Jurkat, Clone E6-1 (cell line): ENCODE measurements around the gene PIGM.

Experiments
- DNase-seq: peaks from one replicate; pipeline ENCODE4 v3.0.0-alpha.2; 2011; ENCODE audit warnings: low read depth, low spot score
- H3K4me3 ChIP-seq: 2 replicates; pipeline ENCODE4 v1.5.1; 2011; ENCODE audit warnings: mild to moderate bottlenecking, low read length, control low read depth, moderate library complexity

PIGM gene

GRCh38 chr1:159996653-159997052 lies 35.1 kb downstream of the PIGM start:
- DNase-seq, result no peak

GRCh38 chr1:159994896-159995295 lies 36.9 kb downstream of the PIGM start:
- H3K4me3 ChIP-seq, result no peak overlapping the region
- no peak for DNase-seq

More at GRCh38 chr1:159996653-159997052, 35.1 kb downstream of the PIGM start:
- H3K4me3 ChIP-seq, result no peak overlapping the region

GRCh38 chr1:159993911-159994310 lies 37.9 kb downstream of the PIGM start:
- no peak overlapping the region for H3K4me3 ChIP-seq

DNA sequence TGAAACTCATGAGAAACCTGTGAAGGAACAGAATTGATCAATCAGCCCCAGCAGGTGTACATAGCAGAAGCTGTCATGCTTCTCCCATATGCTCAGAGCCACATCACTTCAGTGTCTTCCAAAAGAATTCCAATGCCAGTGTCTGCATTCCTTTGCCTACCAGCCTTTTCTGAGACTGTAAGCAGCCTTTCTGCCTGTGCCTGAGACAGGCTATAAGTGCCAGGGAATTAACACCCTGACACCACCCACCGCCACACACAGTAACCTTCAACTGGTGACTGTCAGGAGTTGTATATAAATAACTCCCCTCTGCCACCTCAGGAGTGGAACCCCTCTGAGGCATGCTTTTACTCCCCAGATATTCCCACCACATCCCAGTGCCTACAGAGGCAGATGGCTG lies 39.6 kb downstream of the PIGM start:
- no peak for DNase-seq
- H3K4me3 ChIP-seq, result no peak overlapping the region

More at GRCh38 chr1:159993911-159994310, 37.9 kb downstream of the PIGM start:
- DNase-seq, result no peak

- no peak overlapping the region for H3K4me3 ChIP-seq
- peak; percentile 35 for DNase-seq
These were observed 40.3 kb downstream of the PIGM start for GRCh38 chr1:159991513-159991912.

DNA sequence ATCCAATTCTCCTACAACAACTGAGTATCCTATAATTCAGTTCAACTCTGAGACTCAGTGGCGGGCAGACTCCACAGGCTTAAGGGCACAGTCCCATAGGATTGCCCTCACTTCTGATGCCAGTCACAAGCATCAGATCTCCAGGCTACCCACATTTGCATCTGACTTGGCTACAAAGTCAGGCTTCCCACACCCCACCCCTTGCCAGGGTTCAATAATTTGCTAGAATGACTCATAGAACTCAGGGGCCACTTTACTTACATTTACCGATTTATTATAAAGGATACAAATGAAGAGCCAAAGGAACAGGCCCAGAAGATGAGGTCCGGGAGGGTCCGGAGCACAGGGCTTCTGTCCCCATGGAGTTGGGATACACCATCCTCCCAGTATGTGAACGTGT lies 41.8 kb downstream of the PIGM start:
- no peak for DNase-seq
- H3K4me3 ChIP-seq, result no peak overlapping the region

DNA sequence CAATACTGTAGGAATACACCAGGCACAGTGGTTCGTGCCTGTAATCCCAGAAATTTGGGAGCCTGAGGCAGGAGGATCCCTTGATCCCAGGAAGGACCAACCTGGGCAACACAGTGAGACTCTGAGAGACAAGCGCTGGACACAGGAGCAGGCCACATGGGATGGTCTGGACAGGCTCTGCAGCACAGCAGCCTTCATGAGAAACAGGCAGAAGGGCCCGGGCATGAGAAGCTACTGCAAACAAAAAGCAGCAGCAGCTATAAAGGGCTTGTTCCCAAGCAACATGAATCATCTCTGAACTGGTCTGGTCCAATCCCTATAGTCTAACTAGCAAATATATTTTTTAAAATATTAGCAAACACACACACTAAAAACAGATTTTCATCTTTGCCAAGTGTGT lies 42.2 kb downstream of the PIGM start:
- no peak for DNase-seq
- H3K4me3 ChIP-seq, result no peak overlapping the region

DNA sequence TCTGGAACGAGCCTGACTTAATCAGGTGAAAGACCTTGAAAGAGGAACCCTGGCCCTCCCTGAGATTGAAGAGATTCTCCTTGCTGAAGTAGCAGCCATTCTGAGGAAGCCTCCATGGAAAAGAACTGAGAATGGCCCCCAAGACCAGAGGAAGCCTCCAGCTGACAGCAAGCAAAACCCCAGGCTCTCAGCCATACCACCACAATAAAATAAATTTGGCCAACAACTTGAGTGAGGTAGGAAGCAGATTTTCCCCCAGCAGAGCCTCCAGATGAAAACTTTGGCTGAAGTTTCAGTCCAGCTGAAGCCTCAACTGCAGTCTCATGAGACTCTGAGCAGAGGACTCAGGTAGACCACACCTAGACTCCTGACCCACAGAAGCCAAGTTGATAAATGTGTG lies 43.8 kb downstream of the PIGM start:
- no peak for DNase-seq
- H3K4me3 ChIP-seq, result no peak overlapping the region

GRCh38 chr1:159987186-159987585 lies 44.6 kb downstream of the PIGM start:
- H3K4me3 ChIP-seq, result no peak overlapping the region
- DNase-seq, result no peak

DNA sequence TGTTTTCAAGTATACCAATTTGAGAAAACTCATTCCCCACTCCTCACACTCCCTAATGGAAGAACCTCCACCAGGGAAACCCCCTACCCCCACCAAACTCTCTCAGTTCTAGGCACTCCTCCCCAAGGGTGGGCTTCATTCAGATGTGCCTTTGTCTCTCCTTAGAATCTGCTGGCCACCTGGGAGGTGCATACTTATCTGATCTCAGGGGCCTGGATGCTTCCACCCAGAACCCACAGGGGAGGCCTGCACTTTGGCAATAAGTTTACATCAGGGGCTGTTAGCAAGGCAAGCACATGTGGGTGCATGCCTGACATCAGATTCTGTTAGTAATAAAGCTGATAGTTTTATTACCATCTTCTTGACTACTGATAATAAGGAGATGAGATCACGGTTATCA lies 45.3 kb downstream of the PIGM start:
- DNase-seq, result no peak
- no peak overlapping the region for H3K4me3 ChIP-seq

GRCh38 chr1:159986093-159986492 lies 45.7 kb downstream of the PIGM start:
- no peak overlapping the region for H3K4me3 ChIP-seq
- DNase-seq, result no peak

- no peak overlapping the region for H3K4me3 ChIP-seq
- no peak for DNase-seq
These were observed 46.3 kb downstream of the PIGM start for GRCh38 chr1:159985473-159985872.

DNA sequence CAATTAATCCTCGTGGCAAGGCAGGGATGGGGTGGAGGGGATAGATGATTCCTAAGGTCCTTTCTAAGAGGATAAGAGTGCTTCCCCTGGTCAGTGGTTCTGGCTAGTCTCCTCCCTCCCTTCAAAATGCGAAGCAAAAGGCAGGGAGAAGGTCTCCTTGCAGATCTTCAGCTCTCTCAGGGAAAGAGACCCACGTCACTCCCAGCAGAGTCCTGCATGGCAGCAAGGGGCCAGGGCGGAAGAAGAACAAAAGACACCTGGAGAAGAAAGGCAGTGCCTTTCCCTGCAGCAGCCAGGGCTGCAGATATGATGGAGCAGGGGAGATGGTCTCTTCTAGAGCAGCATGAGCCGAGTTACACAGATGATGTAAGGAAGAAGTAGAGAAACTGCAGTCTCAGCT lies 48.1 kb downstream of the PIGM start:
- no peak for DNase-seq
- no peak overlapping the region for H3K4me3 ChIP-seq

- DNase-seq, result no peak
- no peak overlapping the region for H3K4me3 ChIP-seq
These were observed 49.5 kb downstream of the PIGM start for GRCh38 chr1:159982280-159982679.

DNA sequence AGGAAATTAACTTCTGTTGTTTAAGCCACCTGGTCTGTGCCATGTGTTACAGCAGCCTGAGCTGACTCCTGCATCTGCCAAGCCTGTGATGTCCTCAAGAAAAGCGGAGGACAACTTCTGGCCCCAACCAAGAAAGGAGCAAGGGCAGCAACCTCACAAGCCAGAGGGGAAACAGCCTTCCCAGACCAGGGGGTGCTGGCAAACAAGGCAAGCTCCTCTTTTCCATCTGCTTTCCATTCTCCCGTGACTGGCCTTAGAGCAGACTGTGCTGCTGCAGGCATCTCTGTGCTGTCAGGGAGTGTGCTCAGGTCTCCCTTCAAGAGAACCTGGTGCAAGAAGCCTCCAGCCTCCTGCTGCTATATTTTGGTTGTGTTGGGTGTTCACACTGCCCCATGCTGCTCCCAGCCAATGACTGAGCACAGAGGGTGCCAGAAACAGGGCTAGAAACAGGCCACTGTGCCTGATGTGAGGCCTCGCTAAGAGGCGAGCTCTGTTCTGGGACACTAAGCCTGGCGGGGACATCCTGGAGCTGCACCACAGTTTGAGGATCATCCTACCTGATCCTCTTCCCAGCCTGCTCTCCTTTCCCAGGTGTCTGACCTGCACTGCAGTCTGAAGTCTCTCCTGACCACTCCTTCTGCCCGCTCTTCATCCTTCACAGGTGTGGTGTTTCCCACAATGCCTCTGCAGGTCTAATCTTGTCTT lies 50.3 kb downstream of the PIGM start:
- DNase-seq, result no peak
- H3K4me3 ChIP-seq, result no peak overlapping the region

DNA sequence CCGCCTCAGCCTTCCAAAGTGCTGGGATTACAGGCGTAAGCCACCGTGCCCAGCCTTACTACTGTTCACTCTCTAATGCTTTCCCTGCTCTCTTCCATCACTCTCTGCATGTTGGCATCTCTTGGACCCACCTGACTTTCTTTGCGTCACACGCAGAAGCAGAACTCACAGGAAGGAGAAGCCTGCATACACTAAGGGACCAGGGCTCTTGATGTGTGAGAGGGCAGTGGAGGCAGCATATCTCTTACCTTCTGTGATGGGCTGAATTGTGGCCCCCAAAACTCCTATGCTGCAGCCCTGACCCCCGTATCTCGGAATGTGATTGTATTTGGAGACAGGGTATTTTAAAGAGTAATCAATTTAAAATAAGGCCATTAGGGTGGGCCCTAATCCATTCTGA lies 51.0 kb downstream of the PIGM start:
- no peak overlapping the region for H3K4me3 ChIP-seq
- no peak for DNase-seq

DNA sequence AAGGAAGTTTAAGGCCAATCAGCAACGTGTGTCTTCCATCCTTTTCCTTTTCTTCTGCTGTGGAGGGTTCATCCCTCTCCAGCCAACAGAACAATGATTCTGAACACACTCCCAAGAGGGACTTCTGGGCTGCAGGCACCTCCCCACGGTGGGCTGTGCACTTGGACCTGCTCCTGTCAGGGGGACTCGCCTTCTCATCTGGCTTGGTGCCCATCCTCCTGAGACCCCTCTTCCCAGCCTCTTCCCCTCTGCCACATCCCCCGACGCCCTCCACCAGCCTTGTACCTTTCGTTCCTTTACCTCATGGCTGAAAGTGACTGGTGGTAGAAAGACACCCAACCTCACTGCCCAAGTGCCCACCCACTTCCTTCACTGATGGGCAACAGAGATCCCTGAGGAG lies 51.7 kb downstream of the PIGM start:
- no peak overlapping the region for H3K4me3 ChIP-seq
- DNase-seq, result no peak

DNA sequence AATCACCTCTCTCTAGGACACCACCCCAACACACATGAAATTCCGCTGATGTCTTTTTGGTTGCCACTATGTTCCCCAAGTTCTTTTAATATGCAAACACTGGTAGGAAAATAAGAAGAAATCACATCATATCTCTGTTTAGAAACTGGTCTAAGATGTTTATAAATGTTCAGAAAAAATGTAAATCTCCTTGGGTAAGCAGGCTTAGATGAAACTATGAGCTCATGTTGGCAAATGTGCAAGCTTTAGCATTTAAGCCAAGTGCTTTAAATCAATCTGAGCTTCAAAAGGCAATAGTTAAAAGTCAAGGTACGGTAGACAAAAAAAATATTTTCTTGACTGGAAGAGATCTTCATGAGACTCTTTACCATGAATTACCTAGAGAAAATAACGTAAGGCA lies 52.5 kb downstream of the PIGM start:
- no peak for DNase-seq
- no peak overlapping the region for H3K4me3 ChIP-seq

GRCh38 chr1:159978107-159978398 lies 53.7 kb downstream of the PIGM start:
- H3K4me3 ChIP-seq, result no peak overlapping the region
- DNase-seq, result no peak

DNA sequence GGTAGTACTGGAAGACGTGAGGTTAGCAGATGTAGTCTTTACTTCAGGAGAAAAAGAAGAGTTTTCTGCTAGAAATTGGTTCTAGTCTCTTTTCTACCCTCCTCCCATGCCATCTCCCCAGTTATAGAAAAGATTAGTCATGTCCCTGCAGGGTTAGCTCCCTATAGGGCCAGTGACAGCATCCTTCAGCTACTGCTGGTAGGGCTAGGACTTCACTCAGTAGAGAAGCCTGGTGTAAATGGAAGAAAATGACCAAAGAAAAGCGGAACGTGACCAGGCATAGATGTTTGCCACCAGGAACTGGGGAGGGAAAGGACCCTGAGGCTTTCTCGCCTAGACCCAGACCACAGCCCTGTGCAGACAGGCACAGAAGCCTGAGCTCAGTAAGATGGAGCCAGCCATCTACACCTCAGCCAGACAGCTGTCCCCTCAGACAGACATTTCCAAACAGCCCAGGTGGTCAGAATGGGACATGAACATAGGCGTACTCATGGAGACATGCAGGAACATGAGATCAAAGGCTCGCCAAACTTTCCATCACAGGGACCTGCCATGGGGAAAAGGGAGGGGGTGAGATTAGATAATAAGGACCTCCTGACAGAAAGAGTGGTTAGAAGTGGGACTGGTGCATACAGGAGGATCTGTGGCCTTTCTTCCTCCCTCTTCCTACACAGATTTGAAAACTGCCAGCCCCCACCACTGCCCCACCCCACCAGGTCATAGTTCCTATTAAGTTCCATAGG lies 54.3 kb downstream of the PIGM start:
- DNase-seq, result no peak
- no peak overlapping the region for H3K4me3 ChIP-seq
